ENCODE measurements around the gene GPSM3. TPM values are rescaled to one million over a fixed set of nuclear protein-coding genes. Genes with fewer than 3 reads are reported as not detected.

GPSM3 gene, protein sequence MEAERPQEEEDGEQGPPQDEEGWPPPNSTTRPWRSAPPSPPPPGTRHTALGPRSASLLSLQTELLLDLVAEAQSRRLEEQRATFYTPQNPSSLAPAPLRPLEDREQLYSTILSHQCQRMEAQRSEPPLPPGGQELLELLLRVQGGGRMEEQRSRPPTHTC
- total RNA-seq, result 0.74 and 0.85 TPM in 2 replicates

DNA sequence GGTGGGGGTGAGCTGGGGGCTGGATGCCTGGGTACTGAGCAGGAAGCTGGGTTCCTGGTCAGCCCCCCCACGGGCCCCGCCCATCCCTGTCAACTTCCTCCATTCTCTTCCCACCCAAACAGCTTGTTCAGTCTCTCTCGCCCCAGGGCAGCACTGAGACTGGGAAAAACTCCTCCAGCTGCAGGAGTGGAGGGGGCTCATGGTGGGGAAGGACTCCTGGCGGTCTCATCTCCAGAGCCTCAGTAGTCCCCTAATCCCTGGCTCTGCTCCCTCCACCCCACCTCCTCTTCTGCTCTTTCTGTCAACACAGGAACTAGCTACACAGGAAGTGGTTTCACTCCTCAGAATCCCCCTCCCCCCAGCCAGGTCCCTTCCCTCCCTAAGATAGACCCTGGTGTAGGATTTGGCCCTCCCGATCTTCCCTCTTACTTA, at the start of gene GPSM3:
GPSM3 (minus strand) TSS at position 36 of the 432 bp plus-strand sequence. CDS start 130 bp downstream, outside the sequence.

DNA sequence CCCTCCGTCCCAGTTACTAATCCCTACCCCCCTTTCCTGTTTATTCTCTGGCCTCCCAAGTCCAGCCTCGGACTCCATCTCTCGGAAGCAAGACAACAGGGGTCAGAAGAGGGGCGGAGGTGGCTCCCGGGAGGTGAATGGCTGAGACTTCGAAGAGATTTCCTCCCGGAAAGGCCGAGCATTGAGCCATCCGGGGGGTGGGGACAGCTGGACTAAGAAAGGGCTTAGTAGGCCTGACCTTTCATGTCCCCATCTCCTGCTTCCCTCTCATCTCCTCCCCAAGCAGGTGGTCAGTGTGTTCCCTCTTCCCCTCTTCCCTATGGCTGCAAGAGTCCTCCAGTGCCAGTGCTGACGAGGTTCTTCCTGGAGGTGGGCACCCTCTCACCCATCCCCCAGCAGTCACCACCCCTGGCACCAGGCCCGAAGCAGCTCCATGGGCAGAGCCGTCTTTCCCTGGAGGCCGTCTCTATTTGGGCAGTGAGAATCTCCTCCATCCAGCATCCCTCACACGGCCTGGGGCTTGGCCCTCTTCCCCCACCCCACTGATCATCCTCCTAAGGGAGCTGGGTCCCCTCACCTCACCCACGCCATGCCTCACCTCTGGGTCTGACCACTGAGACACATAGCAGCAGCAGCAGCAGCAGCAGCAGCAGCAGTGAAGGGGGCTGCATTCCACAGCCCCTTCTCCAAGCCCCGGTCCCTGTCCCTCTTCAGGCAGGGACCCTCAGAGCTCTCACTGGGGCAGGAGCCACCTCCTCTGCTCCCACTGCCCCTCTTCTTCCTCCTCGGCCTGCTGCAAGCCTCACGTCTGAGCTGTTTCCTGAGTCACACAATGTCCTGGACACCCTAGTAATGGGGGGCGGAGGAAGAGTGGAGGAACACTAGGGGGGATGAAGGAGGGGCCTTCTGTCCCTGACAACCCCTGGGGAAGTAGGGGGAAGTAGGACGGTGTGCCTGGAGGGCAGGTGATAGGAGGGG, 31.1 kb upstream of the GPSM3 start, which contains the start of gene NOTCH4:
NOTCH4 (minus strand) TSS at position 810 of the 978 bp plus-strand sequence; CDS start at position 671, 139 bp downstream.

DNA sequence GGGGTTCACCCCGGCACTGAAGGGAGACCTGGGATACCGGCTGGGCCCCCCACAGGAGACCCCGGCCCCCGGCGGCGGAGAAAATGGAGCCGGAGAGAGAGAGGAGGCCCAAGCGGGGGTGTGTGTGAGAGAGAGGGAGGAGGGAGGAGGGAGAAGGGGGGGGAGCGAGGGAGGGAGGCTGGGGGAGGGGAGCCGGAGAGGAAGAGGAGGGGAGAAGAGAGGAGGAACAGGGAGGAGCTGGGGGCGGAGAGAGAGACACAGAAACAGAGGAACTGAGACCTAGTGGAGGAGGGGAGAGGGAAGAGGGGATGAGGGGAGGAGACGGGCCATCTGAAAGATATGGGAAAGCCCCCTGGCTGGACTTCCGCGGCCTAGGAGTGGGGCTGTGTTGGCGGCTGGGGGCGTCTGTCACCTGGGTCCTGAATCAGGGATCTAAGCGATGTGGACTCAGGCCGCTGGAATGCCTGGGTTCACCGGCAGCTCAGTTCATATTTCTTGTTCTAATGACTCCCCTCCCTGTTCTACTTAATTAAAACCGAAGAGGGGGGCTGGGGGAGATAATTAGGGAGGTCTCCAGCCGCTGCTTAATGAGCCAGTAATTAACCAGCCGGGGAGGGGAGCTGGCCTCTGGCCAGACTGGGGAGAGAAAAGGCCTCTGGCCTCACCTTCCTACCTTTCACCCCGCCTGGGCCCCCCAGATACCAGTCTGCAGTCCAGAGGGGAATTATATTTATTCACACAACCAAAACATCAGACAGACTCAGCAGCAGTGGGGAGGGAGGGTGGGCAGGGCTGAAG, 2.2 kb downstream of the GPSM3 start, which contains the start of gene PBX2:
PBX2 (minus strand) TSS at position 149 of the 798 bp plus-strand sequence. CDS start 287 bp downstream, outside the sequence.

DNA sequence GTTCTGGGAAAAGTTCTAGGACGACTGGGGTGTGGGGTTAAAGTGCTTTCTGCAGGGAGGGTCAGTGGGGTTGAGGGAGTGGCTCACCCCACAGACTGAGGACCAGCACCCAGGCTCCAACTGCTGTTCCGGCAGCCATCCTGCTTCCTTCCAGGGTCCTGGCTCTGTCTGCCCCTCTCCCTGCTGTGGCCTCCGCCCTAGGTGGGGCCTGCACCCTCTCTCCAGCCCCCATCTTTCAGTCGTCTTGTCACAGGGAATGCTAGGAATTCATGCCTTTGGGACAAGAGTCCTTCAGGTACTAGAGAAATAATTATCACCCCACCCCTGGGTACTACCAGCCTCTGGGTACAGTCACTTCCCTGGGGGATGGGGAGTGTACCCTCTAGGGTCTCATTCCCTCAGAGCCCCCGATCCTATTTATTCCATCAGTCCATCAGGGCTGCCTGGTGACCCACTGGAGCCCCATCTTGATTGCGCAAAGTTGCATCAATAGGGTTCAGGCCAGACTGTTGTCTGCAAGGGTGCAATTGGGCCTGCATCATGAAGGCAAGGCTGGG, 8.3 kb downstream of the GPSM3 start, which contains the start of gene AGER:
AGER (minus strand) TSS at position 170 of the 557 bp plus-strand sequence; CDS start at position 139, 31 bp downstream.

DNA sequence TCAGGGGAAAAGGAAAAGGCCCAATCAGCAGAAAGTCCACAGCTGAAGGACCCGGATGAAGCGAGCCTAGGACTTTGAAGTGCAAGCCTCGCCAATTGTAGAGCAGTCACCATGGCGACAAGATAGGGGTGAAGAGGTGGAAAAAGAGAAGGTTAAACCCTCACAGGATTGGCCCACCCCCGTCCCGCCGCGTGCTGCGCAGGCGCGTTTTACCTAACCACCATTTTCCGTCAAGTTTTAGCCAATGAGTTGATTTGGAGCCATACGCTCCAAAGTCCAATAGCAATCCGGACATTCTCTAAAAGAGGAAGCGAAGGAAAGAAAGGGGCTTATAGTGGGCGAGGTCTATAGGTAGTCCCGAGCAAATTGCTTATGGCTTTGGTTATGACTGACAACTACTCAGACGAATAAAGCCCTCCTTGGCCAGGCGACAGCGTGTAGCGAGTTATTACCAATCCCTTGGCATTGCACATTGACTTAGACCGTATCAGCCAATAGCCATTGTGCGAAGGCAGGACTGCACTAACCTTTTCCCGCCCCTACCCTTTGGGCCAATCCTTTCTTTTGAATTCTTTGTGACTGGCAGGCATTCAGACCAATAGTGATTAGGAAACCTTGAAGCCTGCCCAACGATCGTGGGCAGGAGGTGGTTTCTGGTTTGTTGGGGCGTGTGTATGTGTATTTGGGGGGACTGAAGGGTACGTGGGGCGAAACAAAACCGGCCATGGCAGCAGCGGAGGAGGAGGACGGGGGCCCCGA, 14.5 kb downstream of the GPSM3 start, which contains the start of gene RNF5:
RNF5 (plus strand) TSS at position 618 of the 759 bp plus-strand sequence; CDS start at position 725, 107 bp downstream.

DNA sequence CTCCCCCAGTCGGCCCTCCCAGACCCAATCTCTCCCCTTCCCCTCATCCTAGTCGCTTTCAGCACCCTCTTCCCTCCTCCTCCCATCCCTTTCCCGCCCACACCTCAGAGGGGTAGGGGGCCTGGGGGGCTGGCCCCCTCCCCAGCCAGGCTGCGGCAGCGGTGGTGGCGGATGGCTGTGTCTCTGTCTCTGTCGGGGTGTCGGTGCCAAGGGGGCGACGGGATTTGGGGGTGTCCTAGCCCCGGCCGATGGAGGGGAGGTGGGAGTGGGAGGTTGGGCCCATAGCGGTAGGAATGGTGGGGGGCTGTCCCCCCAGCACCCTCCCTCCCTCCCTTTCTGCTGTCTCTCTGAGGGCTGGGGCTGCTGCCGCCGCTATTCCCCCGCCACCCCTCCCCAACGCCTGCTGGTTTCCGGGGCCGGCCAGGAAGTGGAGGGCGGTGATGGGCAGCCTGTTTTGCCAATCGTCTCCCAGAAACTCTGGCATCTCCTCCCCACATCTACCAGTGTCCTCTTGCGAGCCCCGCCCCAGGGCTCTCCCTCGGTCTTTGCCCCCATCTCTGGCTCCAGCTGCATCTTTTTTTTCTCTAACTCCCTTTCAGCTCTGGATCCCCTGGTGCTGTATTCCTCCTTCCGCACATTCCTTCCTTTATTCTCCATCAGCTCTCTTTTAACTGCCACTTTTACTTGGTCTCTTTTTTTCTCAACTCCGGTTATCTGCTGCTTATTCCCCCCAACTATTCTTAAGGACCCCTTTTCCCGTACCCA, 16.6 kb downstream of the GPSM3 start, which contains the start of gene AGPAT1:
AGPAT1 (minus strand) TSS at position 374 of the 765 bp plus-strand sequence. CDS start 4,588 bp downstream, outside the sequence.

DNA sequence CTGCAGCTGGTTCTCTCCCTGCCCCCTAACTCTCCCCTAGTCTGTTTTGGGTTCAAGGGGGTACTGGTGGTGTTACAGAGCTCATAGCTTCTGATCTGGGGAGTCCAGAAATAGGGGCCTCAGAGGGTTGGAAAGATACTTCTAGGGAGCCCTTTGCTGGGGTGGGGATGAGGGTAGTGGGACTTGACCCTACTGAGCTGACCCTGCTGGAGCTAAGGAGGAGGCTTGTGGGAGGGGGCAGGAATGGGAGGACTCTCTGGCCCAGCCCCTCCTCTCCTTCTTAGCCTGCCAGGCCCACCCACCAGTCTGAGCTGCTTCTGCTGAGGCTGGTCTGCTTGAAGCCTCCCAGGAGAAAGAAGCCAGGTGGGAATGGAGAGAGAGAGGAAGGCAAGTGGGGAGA, 28.1 kb downstream of the GPSM3 start, which contains the start of gene EGFL8:
EGFL8 (plus strand) TSS at position 301 of the 400 bp plus-strand sequence. CDS start 1,571 bp downstream, outside the sequence.

DNA sequence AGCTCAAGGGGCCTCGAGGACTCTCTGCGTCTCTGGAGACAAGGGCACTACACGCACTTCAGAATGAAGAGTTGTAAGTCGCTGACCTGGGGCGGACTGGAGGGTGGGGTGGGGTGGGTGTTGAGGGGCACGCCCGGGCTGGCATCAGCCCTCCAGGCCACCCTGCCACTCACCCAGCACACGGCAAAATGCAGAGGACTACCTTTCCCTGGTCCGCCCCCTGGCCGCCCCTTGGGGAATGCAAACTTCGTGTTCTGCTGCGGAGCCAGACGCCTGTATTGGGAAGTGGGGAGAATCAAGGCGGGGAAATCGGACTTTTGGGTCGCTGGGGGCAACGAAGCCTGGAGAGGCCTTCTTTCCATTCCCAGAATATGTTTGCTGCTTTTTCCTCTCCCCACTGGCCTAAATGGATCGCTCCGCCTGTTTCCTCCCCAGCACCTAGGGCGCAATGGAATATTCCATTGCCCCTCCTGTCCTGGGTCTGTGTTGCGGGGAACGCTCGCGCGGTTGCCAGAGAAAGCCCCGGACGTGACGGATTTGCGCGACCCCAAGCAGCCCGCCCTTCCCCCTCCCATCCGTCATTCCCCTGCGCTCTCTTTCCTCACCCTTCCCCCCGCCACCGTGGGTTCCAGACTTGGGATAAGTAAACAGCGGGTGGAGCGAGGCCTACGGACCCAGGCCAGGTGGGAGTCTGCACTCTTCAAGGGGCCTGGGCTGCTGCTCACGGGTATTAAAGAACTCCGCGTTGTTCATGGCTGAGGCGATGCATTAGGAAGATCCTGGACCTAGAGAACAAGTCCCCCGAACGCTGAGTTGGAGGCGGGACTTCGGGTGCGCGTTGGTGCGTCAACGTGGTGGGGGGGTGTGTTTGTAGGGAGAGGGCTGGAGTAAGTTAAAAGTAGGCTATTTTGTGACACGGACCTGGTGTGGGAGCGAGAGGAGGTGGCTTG, 38.6 kb downstream of the GPSM3 start, which contains the start of gene PPT2:
PPT2 (plus strand) TSS at position 578 of the 950 bp plus-strand sequence. CDS start 454 bp downstream, outside the sequence.

DNA sequence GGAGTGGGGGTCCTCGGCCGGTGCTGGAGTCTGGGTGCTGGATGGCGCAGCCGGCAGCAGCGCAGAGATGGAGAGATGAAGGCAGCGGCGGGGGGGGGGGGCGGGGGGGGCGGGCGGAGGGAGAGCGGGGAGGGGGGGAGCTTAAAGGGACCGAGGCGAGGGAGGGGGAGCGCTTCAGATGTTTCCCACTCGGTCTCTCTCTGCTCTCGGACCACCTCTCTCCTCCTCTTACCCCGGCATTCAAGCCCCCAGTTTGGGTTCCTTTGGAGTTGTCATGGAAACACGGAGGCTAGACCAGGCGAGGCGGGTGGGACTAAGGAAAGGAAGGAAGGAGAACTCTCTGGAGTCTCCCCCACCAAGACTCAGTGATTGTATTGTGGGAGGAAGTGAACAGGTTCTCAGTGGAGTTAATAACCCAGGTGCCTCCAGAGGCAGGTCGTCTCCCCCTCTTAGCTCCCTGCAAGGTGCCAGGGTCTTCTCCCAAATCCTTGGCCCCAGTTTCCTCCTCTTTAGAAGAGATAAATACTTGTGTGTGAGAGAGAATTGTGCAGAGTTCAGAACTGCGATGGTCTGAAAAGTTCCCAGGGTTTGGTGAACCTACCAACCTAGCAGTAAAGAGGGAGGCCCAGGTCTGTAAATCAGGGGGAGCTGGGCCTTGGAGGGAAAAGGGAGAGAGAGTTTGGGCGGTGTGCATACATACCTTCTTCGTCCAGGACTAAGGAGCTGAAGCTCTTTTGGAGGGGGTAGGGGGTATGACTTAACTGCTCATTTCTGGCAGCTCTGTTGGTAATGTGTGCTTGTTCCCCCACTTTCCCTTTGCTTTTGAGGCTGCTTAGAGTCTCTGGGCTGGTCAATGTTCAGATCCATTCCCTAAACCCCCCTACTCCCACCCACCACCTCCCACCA, 40.3 kb downstream of the GPSM3 start, which contains the start of gene PRRT1:
PRRT1 (minus strand) TSS at position 77 of the 906 bp plus-strand sequence. CDS start 112 bp downstream, outside the sequence.

Other genes with a start within 250 kb of the GPSM3 start
- 46.1 and 61.2 TPM in 2 replicates for gene CFB, start 246.5 kb downstream of the GPSM3 start, total RNA-seq
- gene NELFE, start 233.7 kb downstream of the GPSM3 start, total RNA-seq, result 87.3 and 111 TPM in 2 replicates
- gene SKIC2, start 233.5 kb downstream of the GPSM3 start, total RNA-seq, result 54.3 and 84.7 TPM in 2 replicates
- gene DXO, start 220.5 kb downstream of the GPSM3 start, total RNA-seq, result 11.4 and 12.5 TPM in 2 replicates
- gene C4A, start 210.6 kb downstream of the GPSM3 start, total RNA-seq, result 7.3 and 11.3 TPM in 2 replicates
- 5.5 and 9.3 TPM in 2 replicates for gene C4B, start 177.8 kb downstream of the GPSM3 start, total RNA-seq
- not detected in 2 replicates for gene CYP21A2, start 154.2 kb downstream of the GPSM3 start, total RNA-seq
- gene TNXB, start 83.3 kb downstream of the GPSM3 start, total RNA-seq, result 91.2 and 144 TPM in 2 replicates
- 10.8 and 11.6 TPM in 2 replicates for gene ATF6B, start 64.4 kb downstream of the GPSM3 start, total RNA-seq
- gene FKBPL, start 62.4 kb downstream of the GPSM3 start, total RNA-seq, result 5.3 and 5.8 TPM in 2 replicates
- 0.14 and 0.18 TPM in 2 replicates for gene PRRT1, start 40.7 kb downstream of the GPSM3 start, total RNA-seq
- gene PPT2, start 38.5 kb downstream of the GPSM3 start, total RNA-seq, result 50.2 and 67.4 TPM in 2 replicates
- gene EGFL8, start 28.0 kb downstream of the GPSM3 start, total RNA-seq, result 0.57 and 1.2 TPM in 2 replicates
- 20.9 and 29.5 TPM in 2 replicates for gene AGPAT1, start 16.6 kb downstream of the GPSM3 start, total RNA-seq
- 15.9 and 20.3 TPM in 2 replicates for gene RNF5, start 14.2 kb downstream of the GPSM3 start, total RNA-seq
- gene AGER, start 8.4 kb downstream of the GPSM3 start, total RNA-seq, result 0.14 and 0.37 TPM in 2 replicates
- 19.2 and 24.8 TPM in 2 replicates for gene PBX2, start 2.4 kb downstream of the GPSM3 start, total RNA-seq
- gene NOTCH4, start 31.4 kb upstream of the GPSM3 start, total RNA-seq, result 0.85 and 1.2 TPM in 2 replicates
- not detected in 2 replicates for gene TSBP1, start 179.3 kb upstream of the GPSM3 start, total RNA-seq
- gene BTNL2, start 214.5 kb upstream of the GPSM3 start, total RNA-seq, result not detected in 2 replicates
- 0.09 TPM in 1 of 2 replicates, not detected in the other for gene HLA-DRA, start 247.2 kb upstream of the GPSM3 start, total RNA-seq